ENCODE results near the gene MYL12B.
A peak's percentile ranks its signal among the peaks of the same experiment; 100 is the strongest.

The MYL12B gene

DNA sequence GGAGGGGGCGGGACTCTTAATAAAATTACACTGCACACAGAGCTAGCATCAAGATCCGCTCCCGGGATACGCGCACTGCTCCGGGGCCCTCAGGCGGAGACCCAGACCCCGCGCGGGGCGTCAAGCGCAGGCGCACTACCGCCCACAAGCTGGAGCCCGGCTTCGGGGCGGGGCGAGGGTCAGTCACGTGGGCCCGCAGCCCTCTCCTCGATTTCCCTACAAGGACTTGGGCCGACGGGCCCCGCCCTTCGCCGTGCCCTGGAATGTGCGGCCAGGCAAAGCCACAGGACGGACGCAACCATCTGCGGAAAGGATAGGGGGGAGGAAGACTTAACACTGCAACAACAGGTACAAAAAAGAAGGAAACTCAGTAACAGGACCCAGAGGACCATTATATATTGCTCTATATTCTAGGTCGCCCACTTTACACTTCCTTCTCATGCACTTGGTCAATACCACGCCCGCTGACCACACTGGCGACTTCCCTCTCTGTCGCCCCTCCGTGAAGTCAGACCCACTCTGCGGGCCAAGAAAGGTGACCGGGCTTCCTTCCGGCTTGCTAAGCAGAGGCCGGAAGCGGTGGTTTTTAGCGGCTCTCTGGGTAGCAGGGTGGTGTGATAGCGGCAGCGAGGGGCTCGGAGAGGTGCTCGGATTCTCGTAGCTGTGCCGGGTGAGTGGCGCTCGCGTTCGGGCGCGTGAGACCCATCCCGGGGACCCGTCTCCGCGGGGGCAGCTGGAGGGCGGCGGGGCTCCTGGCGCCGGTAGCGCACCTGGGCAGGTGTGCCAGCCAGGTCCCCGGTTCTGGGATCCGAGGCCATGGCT, 14.5 kb upstream of the MYL12B start, which contains the start of gene MYL12A (continued):
- TF ChIP-seq, protein P1, sequence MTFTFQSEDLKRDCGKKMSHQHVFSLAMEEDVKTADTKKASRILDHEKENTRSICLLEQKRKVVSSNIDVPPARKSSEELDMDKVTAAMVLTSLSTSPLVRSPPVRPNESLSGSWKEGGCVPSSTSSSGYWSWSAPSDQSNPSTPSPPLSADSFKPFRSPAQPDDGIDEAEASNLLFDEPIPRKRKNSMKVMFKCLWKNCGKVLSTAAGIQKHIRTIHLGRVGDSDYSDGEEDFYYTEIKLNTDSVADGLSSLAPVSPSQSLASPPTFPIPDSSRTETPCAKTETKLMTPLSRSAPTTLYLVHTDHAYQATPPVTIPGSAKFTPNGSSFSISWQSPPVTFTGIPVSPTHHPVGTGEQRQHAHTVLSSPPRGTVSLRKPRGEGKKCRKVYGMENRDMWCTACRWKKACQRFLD (tag by site-specific recombination; IDR thresholded peaks at IDR 0.05): no peak
- no peak for TF ChIP-seq ZNF423 (tag by site-specific recombination; IDR thresholded peaks at IDR 0.05)
- TF ChIP-seq ZNF747 (tag by site-specific recombination; IDR thresholded peaks at IDR 0.05): no peak
- TF ChIP-seq ZNF529 (tag by site-specific recombination; IDR thresholded peaks at IDR 0.05; ENCODE audit: insufficient replicate concordance): no peak
- 0 out of 2 replicates have a peak, but pooled peaks have one; percentile 32 for TF ChIP-seq ZNF777 (tag by site-specific recombination; IDR thresholded peaks at IDR 0.05; ENCODE audit: borderline replicate concordance)
- TF ChIP-seq ZNF837 (tag by site-specific recombination; IDR thresholded peaks at IDR 0.05): no peak
- TF ChIP-seq, protein P2, sequence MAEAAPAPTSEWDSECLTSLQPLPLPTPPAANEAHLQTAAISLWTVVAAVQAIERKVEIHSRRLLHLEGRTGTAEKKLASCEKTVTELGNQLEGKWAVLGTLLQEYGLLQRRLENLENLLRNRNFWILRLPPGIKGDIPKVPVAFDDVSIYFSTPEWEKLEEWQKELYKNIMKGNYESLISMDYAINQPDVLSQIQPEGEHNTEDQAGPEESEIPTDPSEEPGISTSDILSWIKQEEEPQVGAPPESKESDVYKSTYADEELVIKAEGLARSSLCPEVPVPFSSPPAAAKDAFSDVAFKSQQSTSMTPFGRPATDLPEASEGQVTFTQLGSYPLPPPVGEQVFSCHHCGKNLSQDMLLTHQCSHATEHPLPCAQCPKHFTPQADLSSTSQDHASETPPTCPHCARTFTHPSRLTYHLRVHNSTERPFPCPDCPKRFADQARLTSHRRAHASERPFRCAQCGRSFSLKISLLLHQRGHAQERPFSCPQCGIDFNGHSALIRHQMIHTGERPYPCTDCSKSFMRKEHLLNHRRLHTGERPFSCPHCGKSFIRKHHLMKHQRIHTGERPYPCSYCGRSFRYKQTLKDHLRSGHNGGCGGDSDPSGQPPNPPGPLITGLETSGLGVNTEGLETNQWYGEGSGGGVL (tag by site-specific recombination; IDR thresholded peaks at IDR 0.05): no peak
- peak; percentile 61 for TF ChIP-seq GLIS2 (tag by site-specific recombination; IDR thresholded peaks at IDR 0.05)
- TF ChIP-seq, protein P3, sequence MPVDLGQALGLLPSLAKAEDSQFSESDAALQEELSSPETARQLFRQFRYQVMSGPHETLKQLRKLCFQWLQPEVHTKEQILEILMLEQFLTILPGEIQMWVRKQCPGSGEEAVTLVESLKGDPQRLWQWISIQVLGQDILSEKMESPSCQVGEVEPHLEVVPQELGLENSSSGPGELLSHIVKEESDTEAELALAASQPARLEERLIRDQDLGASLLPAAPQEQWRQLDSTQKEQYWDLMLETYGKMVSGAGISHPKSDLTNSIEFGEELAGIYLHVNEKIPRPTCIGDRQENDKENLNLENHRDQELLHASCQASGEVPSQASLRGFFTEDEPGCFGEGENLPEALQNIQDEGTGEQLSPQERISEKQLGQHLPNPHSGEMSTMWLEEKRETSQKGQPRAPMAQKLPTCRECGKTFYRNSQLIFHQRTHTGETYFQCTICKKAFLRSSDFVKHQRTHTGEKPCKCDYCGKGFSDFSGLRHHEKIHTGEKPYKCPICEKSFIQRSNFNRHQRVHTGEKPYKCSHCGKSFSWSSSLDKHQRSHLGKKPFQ (tag by site-specific recombination; IDR thresholded peaks at IDR 0.05): no peak
- TF ChIP-seq, protein P4, sequence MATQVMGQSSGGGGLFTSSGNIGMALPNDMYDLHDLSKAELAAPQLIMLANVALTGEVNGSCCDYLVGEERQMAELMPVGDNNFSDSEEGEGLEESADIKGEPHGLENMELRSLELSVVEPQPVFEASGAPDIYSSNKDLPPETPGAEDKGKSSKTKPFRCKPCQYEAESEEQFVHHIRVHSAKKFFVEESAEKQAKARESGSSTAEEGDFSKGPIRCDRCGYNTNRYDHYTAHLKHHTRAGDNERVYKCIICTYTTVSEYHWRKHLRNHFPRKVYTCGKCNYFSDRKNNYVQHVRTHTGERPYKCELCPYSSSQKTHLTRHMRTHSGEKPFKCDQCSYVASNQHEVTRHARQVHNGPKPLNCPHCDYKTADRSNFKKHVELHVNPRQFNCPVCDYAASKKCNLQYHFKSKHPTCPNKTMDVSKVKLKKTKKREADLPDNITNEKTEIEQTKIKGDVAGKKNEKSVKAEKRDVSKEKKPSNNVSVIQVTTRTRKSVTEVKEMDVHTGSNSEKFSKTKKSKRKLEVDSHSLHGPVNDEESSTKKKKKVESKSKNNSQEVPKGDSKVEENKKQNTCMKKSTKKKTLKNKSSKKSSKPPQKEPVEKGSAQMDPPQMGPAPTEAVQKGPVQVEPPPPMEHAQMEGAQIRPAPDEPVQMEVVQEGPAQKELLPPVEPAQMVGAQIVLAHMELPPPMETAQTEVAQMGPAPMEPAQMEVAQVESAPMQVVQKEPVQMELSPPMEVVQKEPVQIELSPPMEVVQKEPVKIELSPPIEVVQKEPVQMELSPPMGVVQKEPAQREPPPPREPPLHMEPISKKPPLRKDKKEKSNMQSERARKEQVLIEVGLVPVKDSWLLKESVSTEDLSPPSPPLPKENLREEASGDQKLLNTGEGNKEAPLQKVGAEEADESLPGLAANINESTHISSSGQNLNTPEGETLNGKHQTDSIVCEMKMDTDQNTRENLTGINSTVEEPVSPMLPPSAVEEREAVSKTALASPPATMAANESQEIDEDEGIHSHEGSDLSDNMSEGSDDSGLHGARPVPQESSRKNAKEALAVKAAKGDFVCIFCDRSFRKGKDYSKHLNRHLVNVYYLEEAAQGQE (tag by site-specific recombination; IDR thresholded peaks at IDR 0.05): no peak; the same call in 1 of the 2 replicates
- no peak for TF ChIP-seq ZSCAN30 (tag by site-specific recombination; IDR thresholded peaks at IDR 0.05)
- no peak for TF ChIP-seq ZNF776 (tag by site-specific recombination; IDR thresholded peaks at IDR 0.05; ENCODE audit: borderline replicate concordance)
- TF ChIP-seq ZNF843 (tag by site-specific recombination; IDR thresholded peaks at IDR 0.05): peak; percentile 72; the same call in 1 of the 2 replicates
- no peak for TF ChIP-seq ZFP3 (tag by site-specific recombination; IDR thresholded peaks at IDR 0.05; ENCODE audit: low read depth)
- no peak; the same call in 1 of the 2 replicates for TF ChIP-seq ZIC2 (tag by site-specific recombination; IDR thresholded peaks at IDR 0.05)
- peak; percentile 32; the same call in 1 of the 2 replicates for TF ChIP-seq WT1 (tag by site-specific recombination; IDR thresholded peaks at IDR 0.05)
- TF ChIP-seq ZNF114 (tag by site-specific recombination; IDR thresholded peaks at IDR 0.05): no peak
- TF ChIP-seq ZFP37 (tag by site-specific recombination; IDR thresholded peaks at IDR 0.05): peak; percentile 90; the same call in 1 of the 2 replicates
- TF ChIP-seq, protein P5, sequence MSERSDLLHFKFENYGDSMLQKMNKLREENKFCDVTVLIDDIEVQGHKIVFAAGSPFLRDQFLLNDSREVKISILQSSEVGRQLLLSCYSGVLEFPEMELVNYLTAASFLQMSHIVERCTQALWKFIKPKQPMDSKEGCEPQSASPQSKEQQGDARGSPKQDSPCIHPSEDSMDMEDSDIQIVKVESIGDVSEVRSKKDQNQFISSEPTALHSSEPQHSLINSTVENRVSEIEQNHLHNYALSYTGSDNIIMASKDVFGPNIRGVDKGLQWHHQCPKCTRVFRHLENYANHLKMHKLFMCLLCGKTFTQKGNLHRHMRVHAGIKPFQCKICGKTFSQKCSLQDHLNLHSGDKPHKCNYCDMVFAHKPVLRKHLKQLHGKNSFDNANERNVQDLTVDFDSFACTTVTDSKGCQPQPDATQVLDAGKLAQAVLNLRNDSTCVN (tag by site-specific recombination; optimal IDR thresholded peaks at IDR 0.05): peak; percentile 52
- peak; percentile 57 for TF ChIP-seq KLF9 (tag by site-specific recombination; IDR thresholded peaks at IDR 0.05; ENCODE audit: low read depth)
- TF ChIP-seq ZNF792 (tag by site-specific recombination; IDR thresholded peaks at IDR 0.05): 0 out of 2 replicates have a peak, but pooled peaks have one; percentile 36
- no peak for TF ChIP-seq SALL2 (tag by site-specific recombination; IDR thresholded peaks at IDR 0.05; ENCODE audit: borderline replicate concordance)
- TF ChIP-seq ZBTB48 (tag by site-specific recombination; IDR thresholded peaks at IDR 0.05): no peak
- 0 out of 2 replicates have a peak, but pooled peaks have one; percentile 22 for TF ChIP-seq FEZF1 (tag by site-specific recombination; IDR thresholded peaks at IDR 0.05)
- no peak for TF ChIP-seq ZNF426 (tag by site-specific recombination; IDR thresholded peaks at IDR 0.05)
- no peak for TF ChIP-seq ZNF404 (tag by site-specific recombination; IDR thresholded peaks at IDR 0.05)
- peak; percentile 86; the same call in 1 of the 2 replicates for TF ChIP-seq ZNF324 (tag by site-specific recombination; IDR thresholded peaks at IDR 0.05)
- TF ChIP-seq IKZF3 (tag by site-specific recombination; IDR thresholded peaks at IDR 0.05): peak; percentile 83
- TF ChIP-seq SCRT2 (tag by site-specific recombination; IDR thresholded peaks at IDR 0.05): peak; percentile 79
- TF ChIP-seq ZNF76 (tag by site-specific recombination; IDR thresholded peaks at IDR 0.05; ENCODE audit: borderline replicate concordance, low read depth): no peak; the same call in 1 of the 2 replicates
- TF ChIP-seq ZNF521 (tag by site-specific recombination; IDR thresholded peaks at IDR 0.05): no peak

Measured in HEK293 (cell line).